ENCODE results near the gene SLC24A4. TPM values are rescaled to one million over a fixed set of nuclear protein-coding genes. Genes with fewer than 3 reads are reported as not detected.

Gene SLC24A4
- total RNA-seq, 1 experiment from 2014 or later, result not detected

DNA sequence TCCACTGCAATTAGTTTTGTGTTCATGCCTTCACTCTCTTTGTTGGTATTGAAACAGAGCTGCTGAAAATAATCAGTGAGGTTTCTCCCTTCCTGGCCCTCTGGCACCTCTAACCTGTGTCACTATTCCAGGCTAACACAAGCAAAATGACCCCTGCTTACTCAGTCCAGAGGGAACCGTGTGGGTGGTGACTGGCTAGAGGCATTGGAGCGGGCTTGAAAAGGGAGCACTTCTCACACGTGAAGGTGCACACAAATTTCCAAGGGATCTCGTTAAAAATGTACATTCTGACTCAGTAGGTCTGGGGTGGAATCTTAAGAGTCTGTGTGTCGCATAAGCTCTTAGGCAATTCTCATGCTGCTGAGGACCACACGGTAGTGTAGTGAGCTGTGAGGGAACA is 1.3 kb upstream of the SLC24A4 start (continued):
- no peak for TF ChIP-seq RAD21 (IDR thresholded peaks at IDR 0.05; ENCODE audit: low read depth)
- TF ChIP-seq YY1 (IDR thresholded peaks at IDR 0.05; ENCODE audit: extremely low read depth, insufficient replicate concordance, low read depth, low read length), result no peak

DNA sequence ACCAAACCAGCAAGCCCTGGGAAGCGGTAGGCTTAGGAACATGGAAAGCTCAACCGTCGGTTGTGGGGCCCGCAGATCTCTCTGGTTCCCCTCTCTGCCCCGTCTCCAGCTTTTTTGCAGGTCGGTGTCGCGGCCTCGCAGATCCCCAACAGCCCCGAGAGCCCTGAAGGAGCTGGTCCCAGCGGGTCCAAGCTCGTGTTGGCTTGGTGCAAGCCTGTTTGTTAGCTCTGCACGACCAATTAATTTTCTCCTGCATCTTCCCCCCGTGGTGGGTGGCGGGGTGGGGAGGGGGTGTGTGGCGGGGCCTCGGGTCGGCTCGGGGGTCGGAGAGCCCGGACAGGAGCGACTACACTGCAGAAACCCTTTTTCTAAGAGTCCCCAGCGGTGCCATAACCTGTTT is 449 bp upstream of the SLC24A4 start:
- H3K4me1 ChIP-seq (ENCODE audit: control insufficient read depth in 1 of 2, insufficient read depth in 2 of 2, low read length in 2 of 2), result peaks cover 0 to 2% of the 10 kb centered on the region in 2 experiments; a peak in 2 of 4 replicates
- H3K79me2 ChIP-seq (ENCODE audit: insufficient read depth, low read length), result no peaks in the 10 kb centered on the region
- H2AFZ ChIP-seq (ENCODE audit: low read depth, low read length, poor library complexity, severe bottlenecking), result no peak overlapping the region
- no peaks in the 10 kb centered on the region for H3K36me3 ChIP-seq (ENCODE audit: control insufficient read depth in 1 of 2, insufficient read depth in 2 of 2, low read length in 2 of 2)
- no peaks in the 10 kb centered on the region for H3K27me3 ChIP-seq (ENCODE audit: insufficient read depth, low read length)
- H3K9ac ChIP-seq (ENCODE audit: low read length), result no peak overlapping the region
- RAD21 ChIA-PET (ENCODE audit: low non-redundant PET in 1 of 2, low total read pairs in 2 of 2, uncharacterized antibody in 2 of 2, unreplicated experiment in 2 of 2), result no interaction called here
- no peak overlapping the region for H3K27ac ChIP-seq (ENCODE audit: low read depth, low read length)
- no peak overlapping the region for H3K4me2 ChIP-seq (ENCODE audit: low read length)
- H3K9me3 ChIP-seq (ENCODE audit: control insufficient read depth in 1 of 2, insufficient read depth in 1 of 2, low read depth in 1 of 2, low read length in 2 of 2), result no peaks in the 10 kb centered on the region; a peak in 1 of 4 replicates
- no peak overlapping the region for H3K4me3 ChIP-seq (replicated peaks in 1 of 2; ENCODE audit: low read depth in 1 of 2, low read length in 2 of 2)
- H4K20me1 ChIP-seq (ENCODE audit: insufficient read depth), result no peaks in the 10 kb centered on the region
- 0 out of 2 replicates have a peak, but pooled peaks cover 2% of the 10 kb centered on the region for H3K9me2 ChIP-seq (ENCODE audit: insufficient read depth)
- no TSS peak for BruUV-seq (replicated peaks)
- POLR2A ChIA-PET, result no interaction called here
- no peak for DNase-seq (ENCODE audit: low read depth, low spot score)
- CTCF ChIA-PET, result no interaction called here
- ATAC-seq, result no peak
- TF ChIP-seq, protein P1, sequence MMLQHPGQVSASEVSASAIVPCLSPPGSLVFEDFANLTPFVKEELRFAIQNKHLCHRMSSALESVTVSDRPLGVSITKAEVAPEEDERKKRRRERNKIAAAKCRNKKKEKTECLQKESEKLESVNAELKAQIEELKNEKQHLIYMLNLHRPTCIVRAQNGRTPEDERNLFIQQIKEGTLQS (IDR thresholded peaks at IDR 0.05), result no peak
- TF ChIP-seq SP1 (IDR thresholded peaks at IDR 0.05; ENCODE audit: low read depth) (no peak), JUND (IDR thresholded peaks at IDR 0.05) (no peak), SIN3A (IDR thresholded peaks at IDR 0.05; ENCODE audit: low read depth) (no peak), EZH2 (IDR thresholded peaks at IDR 0.05) (no peak), POLR2AphosphoS5 (IDR thresholded peaks at IDR 0.05; ENCODE audit: low read depth, low read length) (no peak), EGR1 (IDR thresholded peaks at IDR 0.05; ENCODE audit: low read depth) (no peak), TCF7L2 (IDR thresholded peaks at IDR 0.05; ENCODE audit: borderline replicate concordance, extremely low read depth, insufficient read depth, insufficient read length) (no peak), POLR2A (IDR thresholded peaks at IDR 0.05; ENCODE audit: borderline replicate concordance, extremely low read depth, insufficient read depth, insufficient read length) (no peak), FOSL1 (IDR thresholded peaks at IDR 0.05; ENCODE audit: low read depth) (no peak), CEBPB (IDR thresholded peaks at IDR 0.05; ENCODE audit: low read depth) (no peak), CBX3 (IDR thresholded peaks at IDR 0.05; ENCODE audit: low read depth) (no peak), EZH2phosphoT487 (IDR thresholded peaks at IDR 0.05; ENCODE audit: borderline replicate concordance) (no peak)
- TF ChIP-seq, protein P2, sequence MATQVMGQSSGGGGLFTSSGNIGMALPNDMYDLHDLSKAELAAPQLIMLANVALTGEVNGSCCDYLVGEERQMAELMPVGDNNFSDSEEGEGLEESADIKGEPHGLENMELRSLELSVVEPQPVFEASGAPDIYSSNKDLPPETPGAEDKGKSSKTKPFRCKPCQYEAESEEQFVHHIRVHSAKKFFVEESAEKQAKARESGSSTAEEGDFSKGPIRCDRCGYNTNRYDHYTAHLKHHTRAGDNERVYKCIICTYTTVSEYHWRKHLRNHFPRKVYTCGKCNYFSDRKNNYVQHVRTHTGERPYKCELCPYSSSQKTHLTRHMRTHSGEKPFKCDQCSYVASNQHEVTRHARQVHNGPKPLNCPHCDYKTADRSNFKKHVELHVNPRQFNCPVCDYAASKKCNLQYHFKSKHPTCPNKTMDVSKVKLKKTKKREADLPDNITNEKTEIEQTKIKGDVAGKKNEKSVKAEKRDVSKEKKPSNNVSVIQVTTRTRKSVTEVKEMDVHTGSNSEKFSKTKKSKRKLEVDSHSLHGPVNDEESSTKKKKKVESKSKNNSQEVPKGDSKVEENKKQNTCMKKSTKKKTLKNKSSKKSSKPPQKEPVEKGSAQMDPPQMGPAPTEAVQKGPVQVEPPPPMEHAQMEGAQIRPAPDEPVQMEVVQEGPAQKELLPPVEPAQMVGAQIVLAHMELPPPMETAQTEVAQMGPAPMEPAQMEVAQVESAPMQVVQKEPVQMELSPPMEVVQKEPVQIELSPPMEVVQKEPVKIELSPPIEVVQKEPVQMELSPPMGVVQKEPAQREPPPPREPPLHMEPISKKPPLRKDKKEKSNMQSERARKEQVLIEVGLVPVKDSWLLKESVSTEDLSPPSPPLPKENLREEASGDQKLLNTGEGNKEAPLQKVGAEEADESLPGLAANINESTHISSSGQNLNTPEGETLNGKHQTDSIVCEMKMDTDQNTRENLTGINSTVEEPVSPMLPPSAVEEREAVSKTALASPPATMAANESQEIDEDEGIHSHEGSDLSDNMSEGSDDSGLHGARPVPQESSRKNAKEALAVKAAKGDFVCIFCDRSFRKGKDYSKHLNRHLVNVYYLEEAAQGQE (IDR thresholded peaks at IDR 0.05; ENCODE audit: low read depth), result no peak
- intact Hi-C loops (cut with micrococcal nuclease), result no loop called here
